Measurements from ENCODE around the gene CALN1. TPM values are rescaled to one million over a fixed set of nuclear protein-coding genes. Genes with fewer than 3 reads are reported as not detected.

Gene CALN1
- total RNA-seq, 1 donor from 2014 or later: not detected

- peak; percentile 43 for DNase-seq (ENCODE audit: low read depth)
- H3K4me3 ChIP-seq (ENCODE audit: low read depth, low read length): no peak overlapping the region
- H3K36me3 ChIP-seq (ENCODE audit: control insufficient read depth, insufficient read depth, low read length): no peaks in the 10 kb centered on the region
- peak; percentile 36 for FAIRE-seq
- H3K27me3 ChIP-seq (ENCODE audit: control insufficient read depth, insufficient read depth, low read length): no peaks in the 10 kb centered on the region
- TF ChIP-seq CTCF (IDR thresholded peaks at IDR 0.05; ENCODE audit: insufficient read depth, low read length, severe bottlenecking): peak; percentile 84
These were observed 676.1 kb downstream of the CALN1 start for GRCh38 chr7:71735961-71736556.

- FAIRE-seq: no peak
- peak; percentile 25 for DNase-seq (ENCODE audit: low read depth)
- H3K36me3 ChIP-seq (ENCODE audit: control insufficient read depth, insufficient read depth, low read length): no peaks in the 10 kb centered on the region
- TF ChIP-seq CTCF (IDR thresholded peaks at IDR 0.05; ENCODE audit: insufficient read depth, low read length, severe bottlenecking): peak; percentile 87
- no peaks in the 10 kb centered on the region for H3K27me3 ChIP-seq (ENCODE audit: control insufficient read depth, insufficient read depth, low read length)
- no peak overlapping the region for H3K4me3 ChIP-seq (ENCODE audit: low read depth, low read length)
These were observed 678.8 kb downstream of the CALN1 start for GRCh38 chr7:71733107-71733870.

GRCh38 chr7:71731740-71732139 lies 680.4 kb downstream of the CALN1 start:
- no peak overlapping the region for H3K4me3 ChIP-seq (ENCODE audit: low read depth, low read length)
- H3K27me3 ChIP-seq (ENCODE audit: control insufficient read depth, insufficient read depth, low read length): no peaks in the 10 kb centered on the region
- H3K36me3 ChIP-seq (ENCODE audit: control insufficient read depth, insufficient read depth, low read length): no peaks in the 10 kb centered on the region
- FAIRE-seq: no peak
- DNase-seq (ENCODE audit: low read depth): no peak
- TF ChIP-seq CTCF (IDR thresholded peaks at IDR 0.05; ENCODE audit: insufficient read depth, low read length, severe bottlenecking): no peak
